ENCODE results near the gene SAMM50.

Gene SAMM50

GRCh38 chr22:43994416-43994815 is 39.2 kb downstream of the SAMM50 start:
- H3K4me1 ChIP-seq, result no peaks in the 10 kb centered on the region
- H3K27me3 ChIP-seq (ENCODE audit: low read depth), result no peaks in the 10 kb centered on the region
- no peak overlapping the region for H3K4me3 ChIP-seq
- DNase-seq (ENCODE audit: low spot score in 2 of 2), result no peak
- peaks cover 55% of the 10 kb centered on the region for H3K36me3 ChIP-seq (replicated peaks)
- no peaks in the 10 kb centered on the region for H3K9me3 ChIP-seq
- in situ Hi-C loops (cut with MboI; ENCODE audit: low sequenced_read_pairs), result no loop called here

- in situ Hi-C loops (cut with MboI; ENCODE audit: low sequenced_read_pairs), result loop anchor here (5.0 kb wide), 1 partner anchor 632 kb away; no protein-coding TSS in a partner anchor
- no peaks in the 10 kb centered on the region for H3K9me3 ChIP-seq
- DNase-seq (ENCODE audit: low spot score in 2 of 2), result no peak
- H3K4me3 ChIP-seq, result no peak overlapping the region
- no peaks in the 10 kb centered on the region for H3K27me3 ChIP-seq (ENCODE audit: low read depth)
- no peaks in the 10 kb centered on the region for H3K4me1 ChIP-seq
- peaks cover 47% of the 10 kb centered on the region for H3K36me3 ChIP-seq (replicated peaks)
Measured at GRCh38 chr22:43995057-43995685, 39.9 kb downstream of the SAMM50 start.

- in situ Hi-C loops (cut with MboI; ENCODE audit: low sequenced_read_pairs), result loop anchor here (5.0 kb wide), 1 partner anchor 632 kb away; no protein-coding TSS in a partner anchor
- Histone ChIP-seq H3K4me1 (no peaks in the 10 kb centered on the region), H3K36me3 (replicated peaks) (peaks cover 46% of the 10 kb centered on the region), H3K9me3 (no peaks in the 10 kb centered on the region), H3K4me3 (no peak overlapping the region), H3K27me3 (ENCODE audit: low read depth) (no peaks in the 10 kb centered on the region)
- no peak for DNase-seq (ENCODE audit: low spot score in 2 of 2)
Measured at GRCh38 chr22:43995798-43996169, 40.5 kb downstream of the SAMM50 start.

GRCh38 chr22:43996170-43996980 is 41.1 kb downstream of the SAMM50 start:
- Histone ChIP-seq H3K9me3 (no peaks in the 10 kb centered on the region), H3K4me1 (no peaks in the 10 kb centered on the region), H3K36me3 (replicated peaks) (peaks cover 46% of the 10 kb centered on the region), H3K4me3 (no peak overlapping the region), H3K27me3 (ENCODE audit: low read depth) (no peaks in the 10 kb centered on the region)
- in situ Hi-C loops (cut with MboI; ENCODE audit: low sequenced_read_pairs), result loop anchor here (5.0 kb wide), 1 partner anchor 631 kb away; no protein-coding TSS in a partner anchor
- no peak for DNase-seq (ENCODE audit: low spot score in 2 of 2)

GRCh38 chr22:43996981-43997265 is 41.7 kb downstream of the SAMM50 start:
- no peaks in the 10 kb centered on the region for H3K4me1 ChIP-seq
- peaks cover 42% of the 10 kb centered on the region for H3K36me3 ChIP-seq (replicated peaks)
- no peaks in the 10 kb centered on the region for H3K27me3 ChIP-seq (ENCODE audit: low read depth)
- in situ Hi-C loops (cut with MboI; ENCODE audit: low sequenced_read_pairs), result loop anchor here (5.0 kb wide), 1 partner anchor 630 kb away; no protein-coding TSS in a partner anchor
- DNase-seq (ENCODE audit: low spot score in 2 of 2), result no peak
- H3K9me3 ChIP-seq, result no peaks in the 10 kb centered on the region
- no peak overlapping the region for H3K4me3 ChIP-seq

GRCh38 chr22:43998679-43999264 is 43.5 kb downstream of the SAMM50 start:
- Histone ChIP-seq H3K36me3 (replicated peaks) (peaks cover 27% of the 10 kb centered on the region), H3K9me3 (no peaks in the 10 kb centered on the region)
- in situ Hi-C loops (cut with MboI; ENCODE audit: low sequenced_read_pairs), result loop anchor here (5.0 kb wide), 1 partner anchor 629 kb away; no protein-coding TSS in a partner anchor

GRCh38 chr22:43999378-43999777 is 44.1 kb downstream of the SAMM50 start:
- Histone ChIP-seq H3K9me3 (no peaks in the 10 kb centered on the region), H3K27me3 (ENCODE audit: low read depth) (no peaks in the 10 kb centered on the region), H3K36me3 (replicated peaks) (peaks cover 22% of the 10 kb centered on the region), H3K4me1 (no peaks in the 10 kb centered on the region), H3K4me3 (no peak overlapping the region)
- no peak for DNase-seq (ENCODE audit: low spot score in 2 of 2)
- in situ Hi-C loops (cut with MboI; ENCODE audit: low sequenced_read_pairs), result loop anchor here (5.0 kb wide), 1 partner anchor 628 kb away; no protein-coding TSS in a partner anchor

More at GRCh38 chr22:43998679-43999264, 43.5 kb downstream of the SAMM50 start:
- no peak for DNase-seq (ENCODE audit: low spot score in 2 of 2)
- Histone ChIP-seq H3K27me3 (ENCODE audit: low read depth) (no peaks in the 10 kb centered on the region), H3K4me1 (no peaks in the 10 kb centered on the region), H3K4me3 (no peak overlapping the region)

- in situ Hi-C loops (cut with MboI; ENCODE audit: low sequenced_read_pairs), result no loop called here
- Histone ChIP-seq H3K9me3 (no peaks in the 10 kb centered on the region), H3K36me3 (replicated peaks) (peaks cover 15% of the 10 kb centered on the region), H3K27me3 (ENCODE audit: low read depth) (no peaks in the 10 kb centered on the region), H3K4me1 (no peaks in the 10 kb centered on the region), H3K4me3 (no peak overlapping the region)
- no peak for DNase-seq (ENCODE audit: low spot score in 2 of 2)
Measured at GRCh38 chr22:44000123-44000522, 44.9 kb downstream of the SAMM50 start.

- no peak overlapping the region for H3K4me3 ChIP-seq
- no peak for DNase-seq (ENCODE audit: low spot score in 2 of 2)
- in situ Hi-C loops (cut with MboI; ENCODE audit: low sequenced_read_pairs), result no loop called here
- H3K36me3 ChIP-seq (replicated peaks), result peaks cover 6% of the 10 kb centered on the region
- no peaks in the 10 kb centered on the region for H3K9me3 ChIP-seq
- no peaks in the 10 kb centered on the region for H3K27me3 ChIP-seq (ENCODE audit: low read depth)
- no peaks in the 10 kb centered on the region for H3K4me1 ChIP-seq
Measured at GRCh38 chr22:44001521-44001920, 46.3 kb downstream of the SAMM50 start.

- Histone ChIP-seq H3K4me1 (no peaks in the 10 kb centered on the region), H3K4me3 (no peak overlapping the region), H3K9me3 (no peaks in the 10 kb centered on the region), H3K27me3 (ENCODE audit: low read depth) (no peaks in the 10 kb centered on the region), H3K36me3 (replicated peaks) (no peaks in the 10 kb centered on the region; the same call in 1 of the 2 replicates)
- in situ Hi-C loops (cut with MboI; ENCODE audit: low sequenced_read_pairs), result no loop called here
- no peak for DNase-seq (ENCODE audit: low spot score in 2 of 2)
Measured at GRCh38 chr22:44002324-44002723, 47.1 kb downstream of the SAMM50 start.

GRCh38 chr22:44002997-44003396 is 47.8 kb downstream of the SAMM50 start:
- H3K4me3 ChIP-seq, result no peak overlapping the region
- in situ Hi-C loops (cut with MboI; ENCODE audit: low sequenced_read_pairs), result no loop called here
- no peaks in the 10 kb centered on the region for H3K4me1 ChIP-seq
- no peak for DNase-seq (ENCODE audit: low spot score in 2 of 2)
- no peaks in the 10 kb centered on the region for H3K27me3 ChIP-seq (ENCODE audit: low read depth)
- no peaks in the 10 kb centered on the region; the same call in 1 of the 2 replicates for H3K36me3 ChIP-seq (replicated peaks)
- no peaks in the 10 kb centered on the region for H3K9me3 ChIP-seq

GRCh38 chr22:44003405-44004103 is 48.3 kb downstream of the SAMM50 start:
- in situ Hi-C loops (cut with MboI; ENCODE audit: low sequenced_read_pairs), result no loop called here
- DNase-seq (ENCODE audit: low spot score in 2 of 2), result no peak

GRCh38 chr22:44004104-44004460 is 48.8 kb downstream of the SAMM50 start:
- no peaks in the 10 kb centered on the region for H3K27me3 ChIP-seq (ENCODE audit: low read depth)
- in situ Hi-C loops (cut with MboI; ENCODE audit: low sequenced_read_pairs), result no loop called here

More at GRCh38 chr22:44003405-44004103, 48.3 kb downstream of the SAMM50 start:
- Histone ChIP-seq H3K36me3 (replicated peaks) (no peaks in the 10 kb centered on the region; the same call in 1 of the 2 replicates), H3K4me3 (no peak overlapping the region), H3K27me3 (ENCODE audit: low read depth) (no peaks in the 10 kb centered on the region), H3K4me1 (no peaks in the 10 kb centered on the region), H3K9me3 (no peaks in the 10 kb centered on the region)

More at GRCh38 chr22:44004104-44004460, 48.8 kb downstream of the SAMM50 start:
- no peaks in the 10 kb centered on the region for H3K9me3 ChIP-seq
- DNase-seq (ENCODE audit: low spot score in 2 of 2), result no peak
- no peaks in the 10 kb centered on the region for H3K4me1 ChIP-seq
- H3K4me3 ChIP-seq, result no peak overlapping the region
- H3K36me3 ChIP-seq (replicated peaks), result no peaks in the 10 kb centered on the region; the same call in 1 of the 2 replicates
